ENCODE measurements around the gene AKR1B1.

AKR1B1 gene

GRCh38 chr7:134458806-134459698 lies at the start of gene AKR1B1:
TSS of gene AKR1B1 (minus strand) at chr7:134459100. CDS start at chr7:134459062, 38 bp downstream.
- peak; percentile 81 for DNase-seq (ENCODE audit: extremely low read depth, low read depth)
- TF ChIP-seq CTCF (IDR thresholded peaks at IDR 0.05; ENCODE audit: low read depth, low read length), result peak; percentile 70

- no peak for TF ChIP-seq CTCF (IDR thresholded peaks at IDR 0.05; ENCODE audit: low read depth, low read length)
- no peak for DNase-seq (ENCODE audit: extremely low read depth, low read depth)
Measured at GRCh38 chr7:134505856-134506255, 47.0 kb upstream of the AKR1B1 start.

GRCh38 chr7:134504660-134505164 lies 45.8 kb upstream of the AKR1B1 start:
- TF ChIP-seq CTCF (IDR thresholded peaks at IDR 0.05; ENCODE audit: low read depth, low read length), result no peak
- no peak for DNase-seq (ENCODE audit: extremely low read depth, low read depth)

GRCh38 chr7:134502463-134503371 lies 43.8 kb upstream of the AKR1B1 start:
- TF ChIP-seq CTCF (IDR thresholded peaks at IDR 0.05; ENCODE audit: low read depth, low read length), result no peak
- no peak for DNase-seq (ENCODE audit: extremely low read depth, low read depth)

GRCh38 chr7:134500982-134501381 lies 42.1 kb upstream of the AKR1B1 start:
- DNase-seq (ENCODE audit: extremely low read depth, low read depth), result no peak
- no peak for TF ChIP-seq CTCF (IDR thresholded peaks at IDR 0.05; ENCODE audit: low read depth, low read length)

GRCh38 chr7:134500406-134500805 lies 41.5 kb upstream of the AKR1B1 start:
- DNase-seq (ENCODE audit: extremely low read depth, low read depth), result no peak
- no peak for TF ChIP-seq CTCF (IDR thresholded peaks at IDR 0.05; ENCODE audit: low read depth, low read length)

All from AG09319 (cell line).